ENCODE results near the gene PDILT.
A peak's percentile ranks its signal among the peaks of the same experiment; 100 is the strongest.

GRCh38 chr16:20359997-20360396, 44.5 kb downstream of the PDILT start:
- TF ChIP-seq CTCF (IDR thresholded peaks at IDR 0.05; ENCODE audit: control extremely low read depth in 1 of 3, insufficient read depth in 1 of 3, low read depth in 1 of 3, low read length in 3 of 3) (peak; percentile 57 to 71 (median 66)), POLR2AphosphoS5 (IDR thresholded peaks at IDR 0.05; ENCODE audit: low read depth, low read length) (no peak), RAD21 (IDR thresholded peaks at IDR 0.05 in 1 of 2, conservative IDR thresholded peaks at IDR 0.05 in 1 of 2; ENCODE audit: low read depth in 2 of 2, low read length in 2 of 2) (peak; percentile 53 to 64), USF2 (IDR thresholded peaks at IDR 0.05; ENCODE audit: low read length) (no peak), POLR2A (IDR thresholded peaks at IDR 0.05; ENCODE audit: control extremely low read depth in 1 of 2, low read depth in 2 of 2, low read length in 2 of 2) (no peak), MAFK (IDR thresholded peaks at IDR 0.05; ENCODE audit: low read depth, low read length) (no peak), SAP30 (IDR thresholded peaks at IDR 0.05; ENCODE audit: insufficient read depth, insufficient replicate concordance, low read length) (no peak), TAF1 (IDR thresholded peaks at IDR 0.05; ENCODE audit: low read depth, low read length) (no peak), SIX5 (IDR thresholded peaks at IDR 0.05; ENCODE audit: low read depth, low read length) (no peak), SP1 (IDR thresholded peaks at IDR 0.05; ENCODE audit: low read depth, low read length) (no peak), EGR1 (IDR thresholded peaks at IDR 0.05; ENCODE audit: borderline replicate concordance, low read depth, low read length) (no peak), EZH2 (IDR thresholded peaks at IDR 0.05; ENCODE audit: low read depth, low read length, severe bottlenecking) (no peak), TAF7 (optimal IDR thresholded peaks at IDR 0.05; ENCODE audit: borderline replicate concordance, low read depth, low read length) (no peak), ZNF274 (IDR thresholded peaks at IDR 0.05; ENCODE audit: borderline replicate concordance, extremely low read depth, low read length) (no peak)

Measured in H1 (cell line).